ENCODE measurements around the gene SIAH1.
A peak's percentile ranks its signal among the peaks of the same experiment; 100 is the strongest.
"Not testable (repeated sequence)": the region's sequence is repeated elsewhere in the genome, so short reads cannot be mapped to it uniquely, and the experiment has no call there.

SIAH1 gene

GRCh38 chr16:48332978-48333377, 52.2 kb downstream of the SIAH1 start:
- DNase-seq (ENCODE audit: low spot score): no peak

DNA sequence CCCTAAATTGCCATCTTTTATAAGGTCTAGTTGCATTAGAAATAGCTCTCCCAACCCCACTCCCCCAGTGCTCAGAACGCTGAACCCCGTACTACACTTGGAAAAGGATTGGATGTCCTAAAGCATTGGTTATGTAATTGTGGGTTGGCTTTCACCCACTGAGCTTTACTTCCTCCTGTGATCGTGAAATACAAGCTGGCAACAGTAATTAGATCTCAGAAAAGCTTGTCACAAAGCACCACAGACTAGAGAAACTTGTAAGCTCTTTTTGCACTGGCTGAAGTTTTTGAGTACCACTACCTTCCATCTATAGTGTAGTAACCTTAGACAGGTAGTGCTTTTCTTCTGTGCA, 54.4 kb downstream of the SIAH1 start:
- DNase-seq (ENCODE audit: low spot score): no peak

DNA sequence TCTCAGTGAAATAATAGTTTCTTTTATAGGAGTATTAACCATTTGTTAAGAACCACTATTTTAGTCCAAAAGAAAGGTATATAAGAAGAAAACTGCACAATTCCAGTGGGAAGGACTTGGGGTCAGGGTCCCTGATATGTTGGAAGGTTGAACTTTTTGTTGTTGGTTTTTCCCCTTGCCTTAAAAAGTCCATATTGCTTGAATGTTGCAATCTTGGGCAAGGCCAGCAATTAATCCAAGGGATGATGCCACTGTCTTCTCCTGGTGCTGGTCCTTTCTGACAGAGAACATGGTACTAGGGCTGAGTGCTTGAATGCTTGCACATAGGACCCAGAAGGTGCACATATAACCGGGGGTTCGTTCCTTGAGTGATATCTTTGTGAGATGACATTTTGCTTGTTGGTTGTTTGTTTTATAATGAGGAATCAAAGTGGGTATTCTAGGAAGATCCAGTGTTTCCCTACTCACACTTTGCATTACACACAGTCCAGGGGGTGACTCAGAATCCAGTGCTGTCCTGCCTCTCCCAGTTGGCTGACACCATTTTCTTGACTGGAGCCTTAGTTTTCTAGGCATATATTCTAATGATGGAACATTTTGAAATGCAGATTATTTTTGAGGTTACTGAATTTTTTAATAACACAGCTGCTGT, 54.9 kb downstream of the SIAH1 start:
- DNase-seq (ENCODE audit: low spot score): peak; percentile 52

DNA sequence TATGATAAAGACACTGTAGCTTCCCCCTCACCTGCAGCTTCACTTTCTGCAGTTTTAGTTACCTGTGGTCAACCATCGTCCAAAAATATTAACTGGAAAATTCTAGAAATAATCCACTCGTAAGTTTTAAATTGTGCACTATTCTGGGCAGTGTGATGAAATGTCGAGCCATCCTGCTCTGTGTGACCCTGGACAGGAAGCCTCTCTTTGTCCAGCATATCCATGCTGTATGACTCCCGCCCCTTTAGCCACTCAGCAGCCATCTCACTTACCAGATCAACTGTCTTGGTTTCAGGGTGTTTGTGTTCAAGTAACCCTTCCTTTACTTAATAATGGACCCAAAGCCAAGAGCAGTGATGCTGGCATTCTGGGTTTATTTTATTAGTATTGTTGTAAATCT, 56.1 kb downstream of the SIAH1 start:
- DNase-seq (ENCODE audit: low spot score): no peak

DNA sequence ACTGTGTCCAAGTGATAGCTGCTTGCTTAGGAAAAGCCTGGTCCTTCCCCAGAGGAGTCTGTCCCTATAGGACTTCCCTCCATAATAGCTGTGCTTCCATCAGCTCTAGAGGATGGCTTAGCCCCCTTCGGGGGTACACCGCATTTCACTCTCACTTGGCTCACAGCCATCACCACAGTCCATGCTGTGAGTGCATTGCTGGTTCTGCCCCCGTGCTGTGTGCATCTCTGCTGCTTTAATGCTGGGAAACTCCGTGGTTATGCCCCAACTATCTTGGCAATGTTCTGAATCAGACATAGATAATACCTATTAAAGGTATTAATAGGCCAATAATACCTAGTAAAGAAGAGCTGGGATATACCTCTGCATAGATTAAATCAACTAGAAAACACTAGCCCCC, 58.3 kb downstream of the SIAH1 start:
- no peak for DNase-seq (ENCODE audit: low spot score)

DNA sequence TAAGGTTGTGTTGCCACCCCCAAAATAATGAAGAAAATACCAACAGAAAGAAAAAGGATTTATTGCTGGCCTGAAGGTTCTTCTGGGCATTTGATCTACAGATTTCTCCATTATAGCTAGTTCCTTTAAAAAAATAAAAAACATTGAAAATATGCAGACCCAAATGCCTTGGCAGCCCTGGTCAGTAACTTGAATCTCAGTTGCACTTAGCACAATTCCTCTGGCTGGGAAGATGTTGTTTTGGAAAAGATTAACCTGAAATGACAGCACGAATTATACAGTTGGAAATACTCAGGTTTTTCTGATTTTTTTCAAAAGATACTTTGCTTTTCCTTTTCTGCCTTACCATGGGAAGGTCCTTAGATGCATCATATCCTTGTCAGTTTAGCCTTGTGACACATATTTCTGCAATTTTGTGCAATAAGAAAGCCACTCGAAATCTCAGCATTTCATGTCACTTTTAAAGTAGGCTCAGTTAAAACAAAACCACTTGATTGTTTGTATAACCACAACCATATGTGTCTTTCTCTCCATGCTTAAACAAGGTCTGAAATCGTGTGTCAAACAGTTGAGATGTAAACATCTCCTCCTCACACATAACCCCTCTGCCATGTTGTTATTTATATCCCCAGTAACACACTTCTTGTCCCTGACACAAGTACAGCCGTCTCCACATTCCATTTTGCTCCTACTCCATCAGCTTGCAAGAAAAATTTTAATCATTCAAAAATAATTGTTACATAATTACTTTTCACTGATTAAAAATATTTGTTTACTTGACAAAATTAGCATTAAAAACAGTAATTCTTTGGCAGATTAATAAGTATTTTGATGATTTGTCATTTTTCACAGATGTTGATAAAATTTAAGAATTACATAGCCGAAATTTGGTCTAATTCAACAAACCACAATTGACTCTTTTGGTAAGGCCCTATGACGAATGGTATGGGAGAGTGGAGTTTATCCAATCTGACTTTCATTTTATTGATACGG, 61.1 kb downstream of the SIAH1 start:
- peak; percentile 12 for DNase-seq (ENCODE audit: low spot score)

DNA sequence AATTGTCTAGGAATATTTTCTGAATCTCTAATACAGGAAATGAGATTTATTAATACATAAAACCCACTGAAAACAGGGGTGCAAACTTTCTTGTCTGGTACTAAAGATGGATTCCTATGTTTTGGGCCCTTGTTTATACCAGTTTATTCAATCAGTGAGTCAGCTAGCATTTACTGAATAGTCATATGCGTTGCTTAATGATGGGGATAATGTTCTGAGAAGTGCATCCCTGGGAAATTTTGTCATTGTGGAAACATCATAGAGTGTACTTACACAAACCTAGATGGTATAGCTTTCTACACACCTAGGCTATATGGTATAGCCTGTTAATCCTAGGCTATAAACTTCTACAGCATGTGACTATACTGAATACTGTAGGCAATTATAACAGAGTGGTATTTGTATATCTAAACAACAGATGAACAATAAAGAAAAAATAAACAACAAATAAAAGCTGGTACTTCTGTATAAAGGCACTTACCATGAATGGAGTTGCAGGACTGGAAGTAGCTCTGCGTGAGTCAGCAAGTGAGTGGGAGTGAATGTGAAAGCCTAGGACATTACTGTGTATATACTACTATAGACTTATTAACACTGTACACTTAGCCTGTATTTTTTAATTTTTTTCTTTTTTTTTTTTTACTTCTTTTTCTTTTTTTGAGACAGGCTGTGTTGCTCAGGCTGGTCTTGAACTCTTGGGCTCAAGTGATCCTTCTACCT, 63.7 kb downstream of the SIAH1 start:
- DNase-seq (ENCODE audit: low spot score): no peak

DNA sequence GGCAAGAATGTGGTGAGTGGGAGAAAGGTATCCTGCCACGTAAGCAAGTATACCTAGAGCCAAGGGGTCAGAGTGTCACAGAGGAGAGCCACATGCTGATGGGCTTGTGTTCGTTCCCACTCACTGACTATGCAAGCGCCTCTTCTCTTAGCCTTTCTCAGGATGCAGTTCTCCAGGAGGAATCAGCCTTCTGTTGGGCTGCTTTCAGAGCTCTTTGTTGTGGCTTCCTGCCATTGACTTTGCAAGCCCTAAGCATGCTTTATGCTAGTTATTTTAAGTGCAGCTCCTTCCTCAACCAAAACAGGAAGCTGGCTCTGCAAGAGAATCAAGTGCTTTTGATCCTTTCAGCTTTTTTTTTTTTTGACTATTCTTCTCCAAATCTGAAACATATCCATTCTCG, 66.6 kb downstream of the SIAH1 start:
- DNase-seq (ENCODE audit: low spot score): peak; percentile 14

DNA sequence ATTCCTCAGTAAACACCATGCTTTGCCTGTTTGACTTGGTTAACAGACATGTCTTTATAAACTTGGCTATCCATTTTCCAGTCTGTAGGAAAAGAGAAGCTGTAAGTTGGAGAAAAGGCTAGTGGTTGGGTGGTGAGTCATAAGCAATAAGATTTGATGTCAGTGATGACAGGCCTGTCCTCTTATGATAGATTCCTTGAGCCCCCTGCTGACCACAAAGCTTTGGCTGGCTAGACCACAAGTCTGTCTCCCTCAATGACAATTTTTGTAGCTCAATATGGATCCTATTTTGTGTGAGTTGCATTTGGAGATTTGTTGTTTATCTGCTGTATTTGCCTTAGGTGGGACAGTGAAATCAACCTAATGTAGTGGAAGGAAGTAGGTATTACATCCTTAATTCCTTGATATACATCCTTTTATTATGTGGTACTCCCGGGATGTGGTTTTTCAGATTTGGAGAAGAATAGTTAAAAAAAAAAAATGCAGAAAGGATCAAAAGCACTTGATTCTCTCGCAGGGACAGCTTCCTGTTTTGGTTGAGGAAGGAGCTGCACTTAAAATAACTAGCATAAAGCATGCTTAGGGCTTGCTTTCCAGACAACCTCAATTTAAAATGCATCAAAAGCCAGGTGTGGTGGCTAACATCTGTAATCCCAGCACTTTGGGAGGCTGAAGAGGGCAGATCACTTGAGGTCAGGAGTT, 67.4 kb downstream of the SIAH1 start:
- DNase-seq (ENCODE audit: low spot score): peak; percentile 19

DNA sequence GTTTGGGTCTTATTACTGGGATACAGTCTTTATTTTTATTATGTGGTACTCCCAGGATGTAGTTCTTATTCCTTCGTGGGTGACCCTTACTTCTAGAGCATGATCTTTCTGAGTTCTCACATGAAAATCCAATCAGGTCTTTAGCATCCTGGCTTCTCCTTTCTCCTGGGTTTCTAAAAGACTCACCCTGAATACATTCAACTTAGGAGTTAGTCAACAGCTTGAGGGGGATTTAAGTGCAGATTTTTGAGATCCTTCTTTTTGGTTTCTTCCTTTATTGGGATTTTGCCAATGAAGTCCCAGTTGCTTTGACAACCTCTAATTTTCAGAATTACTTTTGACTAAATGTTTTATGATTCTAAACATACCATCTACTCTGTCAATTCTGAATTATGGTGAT, 68.2 kb downstream of the SIAH1 start:
- no peak for DNase-seq (ENCODE audit: low spot score)

DNA sequence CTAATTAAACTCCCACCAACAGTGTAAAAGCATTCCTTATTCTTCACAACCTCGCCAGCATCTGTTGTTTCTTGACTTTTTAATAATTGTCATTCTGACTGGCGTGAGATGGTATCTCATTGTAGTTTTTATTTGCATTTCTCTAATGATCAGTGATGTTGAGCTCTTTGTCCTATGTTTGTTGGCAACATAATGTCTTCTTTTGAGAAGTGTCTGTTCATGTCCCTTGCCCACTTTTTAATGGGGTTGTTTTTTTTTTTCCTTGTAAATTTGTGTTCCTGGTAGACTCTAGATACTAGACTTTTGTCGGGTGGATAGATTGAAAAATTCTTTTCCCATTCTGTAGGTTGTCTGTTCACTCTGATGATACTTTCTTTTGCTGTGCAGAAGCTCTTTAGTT, 71.3 kb downstream of the SIAH1 start:
- not testable (repeated sequence) for DNase-seq (ENCODE audit: low spot score)

DNA sequence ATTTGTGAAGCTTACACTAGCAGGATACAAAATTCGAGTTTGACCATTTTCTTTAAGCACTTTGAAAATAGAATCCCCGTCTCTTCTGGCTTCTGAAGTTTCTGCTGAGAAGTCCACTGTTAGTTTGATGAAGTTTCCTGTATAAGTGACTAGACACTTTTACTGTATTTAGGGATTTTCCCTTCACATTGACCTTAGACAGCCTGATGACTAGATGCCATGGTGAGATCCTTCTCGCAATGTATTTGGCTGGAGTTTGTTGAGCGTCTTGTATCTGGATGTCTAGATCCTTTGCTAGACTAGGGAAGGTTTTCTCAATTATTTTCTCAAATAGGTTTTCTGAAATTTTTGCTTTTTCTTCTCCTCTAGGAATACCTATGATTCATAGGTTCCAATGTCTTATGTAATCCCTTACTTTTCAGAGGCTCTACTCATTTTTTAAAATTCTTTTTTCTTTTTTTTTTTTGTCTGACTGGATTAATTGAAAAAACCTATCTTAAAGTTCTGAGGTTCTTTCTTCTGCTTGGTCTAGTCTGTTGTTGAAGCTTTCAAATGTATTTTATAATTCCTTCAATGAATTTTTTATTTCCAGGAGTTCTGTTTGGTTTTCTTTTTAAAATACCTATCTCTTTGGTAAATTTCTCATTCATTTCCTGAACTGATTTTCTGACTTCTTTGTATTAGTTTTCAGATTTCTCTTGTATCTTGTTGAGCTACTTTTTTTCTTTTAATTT, 74.1 kb downstream of the SIAH1 start:
- no peak for DNase-seq (ENCODE audit: low spot score)

Measured in AG20443 (cell line).